KMS-11 (cell line): ENCODE measurements around the gene SUPT20H.

ENCODE experiments used
- H2AFZ ChIP-seq: fragments of 200-600 bp; sonication (generic); 2 replicates; pipeline ENCODE4 v1.6.1; 2016; ENCODE audit warnings: antibody characterized with exemption, mixed run types, low read depth
- H3K27ac ChIP-seq: fragments of 200-600 bp; sonication (generic); 2 replicates; pipeline ENCODE4 v1.6.1; 2016; ENCODE audit warnings: mild to moderate bottlenecking, mixed run types
- H3K27me3 ChIP-seq: fragments of 200-600 bp; sonication (generic); 2 replicates; pipeline ENCODE4 v1.6.1; 2017; ENCODE audit warnings: mild to moderate bottlenecking, low read depth, mixed run types, moderate library complexity; ENCODE audit not compliant: insufficient read depth
- H3K36me3 ChIP-seq: fragments of 200-600 bp; sonication (generic); 2 replicates; pipeline ENCODE4 v1.6.1; 2017; ENCODE audit warnings: mild to moderate bottlenecking, mixed run types; ENCODE audit not compliant: insufficient read depth
- H3K4me1 ChIP-seq: fragments of 200-600 bp; sonication (generic); 2 replicates; pipeline ENCODE4 v1.6.1; 2016; ENCODE audit warnings: mild to moderate bottlenecking, low read depth, mixed run types; ENCODE audit not compliant: poor library complexity, severe bottlenecking
- H3K4me2 ChIP-seq: fragments of 200-600 bp; sonication (generic); 2 replicates; pipeline ENCODE4 v1.7.0; 2016; ENCODE audit warnings: mild to moderate bottlenecking, mixed run types
- H3K4me3 ChIP-seq: fragments of 200-600 bp; sonication (generic); IDR thresholded peaks from 2 replicates; pipeline ENCODE4 v1.6.1; 2017; ENCODE audit warnings: low read depth, low read length, mixed read lengths; ENCODE audit not compliant: insufficient read depth
- H3K79me2 ChIP-seq: fragments of 200-600 bp; sonication (generic); 2 replicates; pipeline ENCODE4 v1.6.1; 2016; ENCODE audit warnings: low read depth, mixed run types; ENCODE audit not compliant: insufficient read depth
- H3K9ac ChIP-seq: fragments of 200-600 bp; sonication (generic); 2 replicates; pipeline ENCODE4 v1.6.1; 2016; ENCODE audit warnings: mild to moderate bottlenecking, mixed run types
- H4K20me1 ChIP-seq: fragments of 200-600 bp; sonication (generic); 2 replicates; pipeline ENCODE4 v1.6.1; 2016; ENCODE audit warnings: mild to moderate bottlenecking, mixed run types; ENCODE audit not compliant: insufficient read depth
- TF ChIP-seq, protein P1 (sequence below): fragments of 200-600 bp; sonication (generic); conservative IDR thresholded peaks from 2 replicates; pipeline ENCODE4 v1.6.1; 2017; ENCODE audit warnings: low read depth, mild to moderate bottlenecking, antibody characterized with exemption, low read length, moderate library complexity, mixed read lengths

The SUPT20H gene

GRCh38 chr13:37058910-37059847 lies at the start of gene SUPT20H:
Gene SUPT20H (minus strand): TSS chr13:37059688. CDS start chr13:37051490, 8,198 bp downstream.
- Histone ChIP-seq H3K79me2 (peaks cover 20% of the 10 kb centered on the region; the same call in 1 of the 2 replicates), H3K4me3 (no peak within 1 kb of the TSS), H3K9ac (peak within 1 kb of the TSS; percentile 73; the same call in 1 of the 2 replicates), H4K20me1 (no peaks in the 10 kb centered on the region), H2AFZ (peak within 1 kb of the TSS; percentile 82), H3K36me3 (no peaks in the 10 kb centered on the region), H3K27me3 (no peaks in the 10 kb centered on the region), H3K27ac (peak within 1 kb of the TSS; percentile 59), H3K4me2 (peak within 1 kb of the TSS; percentile 33), H3K4me1 (peaks cover 5% of the 10 kb centered on the region)
- TF ChIP-seq, protein P1, sequence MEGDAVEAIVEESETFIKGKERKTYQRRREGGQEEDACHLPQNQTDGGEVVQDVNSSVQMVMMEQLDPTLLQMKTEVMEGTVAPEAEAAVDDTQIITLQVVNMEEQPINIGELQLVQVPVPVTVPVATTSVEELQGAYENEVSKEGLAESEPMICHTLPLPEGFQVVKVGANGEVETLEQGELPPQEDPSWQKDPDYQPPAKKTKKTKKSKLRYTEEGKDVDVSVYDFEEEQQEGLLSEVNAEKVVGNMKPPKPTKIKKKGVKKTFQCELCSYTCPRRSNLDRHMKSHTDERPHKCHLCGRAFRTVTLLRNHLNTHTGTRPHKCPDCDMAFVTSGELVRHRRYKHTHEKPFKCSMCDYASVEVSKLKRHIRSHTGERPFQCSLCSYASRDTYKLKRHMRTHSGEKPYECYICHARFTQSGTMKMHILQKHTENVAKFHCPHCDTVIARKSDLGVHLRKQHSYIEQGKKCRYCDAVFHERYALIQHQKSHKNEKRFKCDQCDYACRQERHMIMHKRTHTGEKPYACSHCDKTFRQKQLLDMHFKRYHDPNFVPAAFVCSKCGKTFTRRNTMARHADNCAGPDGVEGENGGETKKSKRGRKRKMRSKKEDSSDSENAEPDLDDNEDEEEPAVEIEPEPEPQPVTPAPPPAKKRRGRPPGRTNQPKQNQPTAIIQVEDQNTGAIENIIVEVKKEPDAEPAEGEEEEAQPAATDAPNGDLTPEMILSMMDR = no peak

- no peak overlapping the region for H3K4me3 ChIP-seq
- no peak overlapping the region for H2AFZ ChIP-seq
- TF ChIP-seq, protein P1 = peak; percentile 65
- H3K79me2 ChIP-seq = no peaks in the 10 kb centered on the region
- no peaks in the 10 kb centered on the region for H3K27me3 ChIP-seq
- no peak overlapping the region for H3K4me2 ChIP-seq
- no peaks in the 10 kb centered on the region for H3K36me3 ChIP-seq
- H3K9ac ChIP-seq = no peak overlapping the region
- H4K20me1 ChIP-seq = no peaks in the 10 kb centered on the region
- H3K4me1 ChIP-seq = no peaks in the 10 kb centered on the region
- no peak overlapping the region for H3K27ac ChIP-seq
Measured at GRCh38 chr13:37109051-37109678, 49.7 kb upstream of the SUPT20H start.

DNA sequence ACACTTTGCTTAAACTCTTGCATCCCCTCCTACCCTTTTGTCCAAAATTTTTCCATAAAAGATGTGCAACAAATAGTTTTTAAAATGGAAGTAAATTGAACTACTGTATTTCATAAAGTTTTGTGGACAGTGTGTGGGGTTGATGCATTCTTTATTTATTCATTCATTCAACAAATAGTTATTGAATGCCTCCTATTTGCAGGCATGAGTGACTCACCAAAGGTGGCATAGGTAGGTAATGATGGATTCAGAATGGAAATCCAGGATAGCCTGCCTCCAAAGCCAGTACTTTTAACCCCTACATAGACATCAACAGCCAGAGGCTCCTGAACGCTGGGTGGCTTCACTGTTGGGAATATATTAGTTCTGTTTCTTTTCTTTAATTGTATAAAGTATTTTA lies 48.4 kb upstream of the SUPT20H start:
- no peak overlapping the region for H2AFZ ChIP-seq

DNA sequence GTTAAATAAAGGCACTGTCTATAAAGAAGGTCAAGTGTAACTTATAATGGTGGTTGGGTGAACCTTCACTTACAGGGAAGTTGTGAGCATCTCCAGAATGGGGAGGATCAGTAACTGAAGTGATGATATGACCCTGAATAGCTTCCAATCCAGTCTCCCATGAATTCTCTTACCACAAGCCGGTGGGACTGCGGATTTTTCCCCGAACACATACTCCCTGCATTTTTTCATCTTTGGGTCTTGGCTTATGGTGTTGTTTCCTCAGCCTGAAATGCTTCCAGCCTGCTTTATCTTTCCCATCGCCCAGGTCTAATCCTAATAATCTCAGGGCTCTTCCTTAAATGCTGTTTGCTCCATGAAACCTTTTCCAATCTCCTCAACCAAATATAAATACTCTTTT lies 48.0 kb upstream of the SUPT20H start:
- Histone ChIP-seq H3K4me2 (no peak overlapping the region), H3K79me2 (no peaks in the 10 kb centered on the region), H4K20me1 (no peaks in the 10 kb centered on the region), H3K27ac (no peak overlapping the region), H2AFZ (no peak overlapping the region), H3K36me3 (no peaks in the 10 kb centered on the region), H3K27me3 (no peaks in the 10 kb centered on the region), H3K4me1 (no peaks in the 10 kb centered on the region), H3K9ac (no peak overlapping the region), H3K4me3 (no peak overlapping the region)
- TF ChIP-seq, protein P1 = no peak

More for the DNA sequence above, 48.4 kb upstream of the SUPT20H start:
- Histone ChIP-seq H3K9ac (no peak overlapping the region), H3K4me2 (no peak overlapping the region), H3K27ac (no peak overlapping the region), H3K27me3 (no peaks in the 10 kb centered on the region), H3K79me2 (no peaks in the 10 kb centered on the region), H3K36me3 (no peaks in the 10 kb centered on the region), H3K4me1 (no peaks in the 10 kb centered on the region), H3K4me3 (no peak overlapping the region), H4K20me1 (no peaks in the 10 kb centered on the region)
- TF ChIP-seq, protein P1 = no peak
